AG04450 (cell line): ENCODE results near the gene CDON. TPM values are rescaled to one million over a fixed set of nuclear protein-coding genes. Genes with fewer than 3 reads are reported as not detected.

Source experiments
- CTCF ChIA-PET: fragments of 300-600, 350-600 bp; formaldehyde crosslinking; extraction: SDS; loops from one replicate; lab custom pipeline; 2022; ENCODE audit warnings: antibody characterized with exemption, inconsistent platforms; lab: Charles Lee
- POLR2A ChIA-PET: fragments of 350-600 bp; formaldehyde crosslinking; extraction: SDS; loops from one replicate; lab custom pipeline; 2021; ENCODE audit warnings: antibody characterized with exemption, inconsistent platforms; lab: Yijun Ruan, JAX
- DNase-seq: peaks from one replicate; pipeline ENCODE4 v3.0.0-alpha.2; 2011; ENCODE audit warnings: low read depth, low spot score
- H3K27ac ChIP-seq: one replicate; pipeline ENCODE4 v1.5.1; 2012; ENCODE audit warnings: low read depth, low read length, control low read depth
- H3K27me3 ChIP-seq: one replicate; pipeline ENCODE4 v1.6.0; 2012; ENCODE audit warnings: low read length; ENCODE audit not compliant: control insufficient read depth, insufficient read depth
- H3K4me3 ChIP-seq: 2 replicates; pipeline ENCODE4 v1.5.1; 2011; ENCODE audit warnings: mild to moderate bottlenecking, low read depth, low read length, control low read depth
- H3K9me3 ChIP-seq: 2 replicates; pipeline ENCODE4 v1.5.1; 2012; ENCODE audit warnings: low read length; ENCODE audit not compliant: control insufficient read depth, insufficient read depth
- CTCF ChIP-seq: IDR thresholded peaks from 2 replicates; pipeline ENCODE4 v1.5.1; 2011; ENCODE audit warnings: low read depth, low read length, control low read depth, inconsistent platforms
- polyA plus RNA-seq: library from polyadenylated mRNA; depleted of rRNA; stranded (reverse); fragments of >200 nt; gene quantifications from 2 replicates; pipeline ENCODE4 v1.2.3, GENCODE V29; 2011

CDON gene
- polyA plus RNA-seq, 1 experiment = 4.0 TPM

GRCh38 chr11:126054882-126055281 is 7.8 kb downstream of the CDON start:
- CTCF ChIA-PET = no interaction called here

GRCh38 chr11:126054408-126054807 is 8.3 kb downstream of the CDON start:
- no peak for DNase-seq
- CTCF ChIA-PET = no interaction called here

More at GRCh38 chr11:126054882-126055281, 7.8 kb downstream of the CDON start:
- TF ChIP-seq CTCF = no peak
- Histone ChIP-seq H3K4me3 (no peak overlapping the region), H3K9me3 (no peaks in the 10 kb centered on the region), H3K27me3 (peaks cover 16% of the 10 kb centered on the region), H3K27ac (no peak overlapping the region)
- DNase-seq = no peak
- POLR2A ChIA-PET = no interaction called here

GRCh38 chr11:126053415-126054286 is 9.0 kb downstream of the CDON start:
- no peaks in the 10 kb centered on the region for H3K9me3 ChIP-seq
- H3K4me3 ChIP-seq = no peak overlapping the region
- TF ChIP-seq CTCF = no peak
- no peak overlapping the region for H3K27ac ChIP-seq
- ChIA-PET CTCF (no interaction called here), POLR2A (no interaction called here)
- H3K27me3 ChIP-seq = peaks cover 11% of the 10 kb centered on the region
- DNase-seq = no peak

More at GRCh38 chr11:126054408-126054807, 8.3 kb downstream of the CDON start:
- Histone ChIP-seq H3K4me3 (no peak overlapping the region), H3K9me3 (no peaks in the 10 kb centered on the region), H3K27ac (no peak overlapping the region), H3K27me3 (peaks cover 11% of the 10 kb centered on the region)
- POLR2A ChIA-PET = no interaction called here
- no peak for TF ChIP-seq CTCF

GRCh38 chr11:126051117-126051516 is 11.5 kb downstream of the CDON start:
- H3K4me3 ChIP-seq = no peak overlapping the region
- TF ChIP-seq CTCF = no peak
- ChIA-PET POLR2A (no interaction called here), CTCF (no interaction called here)
- no peak for DNase-seq
- H3K9me3 ChIP-seq = no peaks in the 10 kb centered on the region
- H3K27me3 ChIP-seq = peaks cover 4% of the 10 kb centered on the region
- H3K27ac ChIP-seq = no peak overlapping the region

GRCh38 chr11:126049159-126049558 is 13.5 kb downstream of the CDON start:
- CTCF ChIA-PET = no interaction called here
- Histone ChIP-seq H3K4me3 (no peak overlapping the region), H3K9me3 (no peaks in the 10 kb centered on the region), H3K27ac (no peak overlapping the region), H3K27me3 (peaks cover 3% of the 10 kb centered on the region)
- POLR2A ChIA-PET = no interaction called here
- no peak for DNase-seq
- no peak for TF ChIP-seq CTCF
